Inflammatory macrophage treated with lipopolysaccharide for 1 hour (primary cell): ENCODE measurements around the gene EEF1AKMT2.
A peak's percentile ranks its signal among the peaks of the same experiment; 100 is the strongest.
"Not testable (repeated sequence)": the region's sequence is repeated elsewhere in the genome, so short reads cannot be mapped to it uniquely, and the experiment has no call there.

Experiments
- DNase-seq, 2 donors: peaks; one replicate each; pipeline ENCODE4 v3.0.0-alpha.2; 2020 to 2022

The EEF1AKMT2 gene

GRCh38 chr10:124754227-124754626 lies 37.5 kb downstream of the EEF1AKMT2 start:
- DNase-seq: no peak

GRCh38 chr10:124748953-124749645 lies 42.6 kb downstream of the EEF1AKMT2 start:
- no peak for DNase-seq

- DNase-seq: no peak
Measured at GRCh38 chr10:124748166-124748565, 43.5 kb downstream of the EEF1AKMT2 start.

GRCh38 chr10:124747745-124748144 lies 43.9 kb downstream of the EEF1AKMT2 start:
- no peak for DNase-seq

GRCh38 chr10:124746992-124747391 lies 44.7 kb downstream of the EEF1AKMT2 start:
- no peak for DNase-seq

- not testable (repeated sequence) for DNase-seq
Measured at GRCh38 chr10:124746447-124746846, 45.2 kb downstream of the EEF1AKMT2 start.

- DNase-seq: peak; percentile 45 to 73
Measured at GRCh38 chr10:124745673-124746072, 46.0 kb downstream of the EEF1AKMT2 start.

- DNase-seq: no peak
Measured at GRCh38 chr10:124745252-124745651, 46.4 kb downstream of the EEF1AKMT2 start.

GRCh38 chr10:124744102-124745050 lies 47.3 kb downstream of the EEF1AKMT2 start, which contains the start of gene FAM53B:
TSS of gene FAM53B (minus strand) at chr10:124744378. CDS start at chr10:124706713, 37,665 bp downstream.
- peak; percentile 70 to 73 for DNase-seq

GRCh38 chr10:124743191-124744101 lies 48.2 kb downstream of the EEF1AKMT2 start:
- peak; percentile 47 to 51 for DNase-seq

GRCh38 chr10:124742413-124743190 lies 49.1 kb downstream of the EEF1AKMT2 start:
- DNase-seq: no peak

GRCh38 chr10:124741922-124742412 lies 49.7 kb downstream of the EEF1AKMT2 start:
- no peak for DNase-seq

- DNase-seq: peak; percentile 62 to 89
Measured at GRCh38 chr10:124741281-124741921, 50.3 kb downstream of the EEF1AKMT2 start.

GRCh38 chr10:124740369-124741280 lies 51.1 kb downstream of the EEF1AKMT2 start:
- DNase-seq: peak; percentile 73 to 75

- no peak for DNase-seq
Measured at GRCh38 chr10:124739986-124740368, 51.7 kb downstream of the EEF1AKMT2 start.

- DNase-seq: no peak
Measured at GRCh38 chr10:124739119-124739921, 52.4 kb downstream of the EEF1AKMT2 start.

GRCh38 chr10:124738441-124738840 lies 53.2 kb downstream of the EEF1AKMT2 start:
- no peak for DNase-seq

GRCh38 chr10:124737708-124738107 lies 54.0 kb downstream of the EEF1AKMT2 start:
- no peak for DNase-seq

- DNase-seq: no peak
Measured at GRCh38 chr10:124737221-124737620, 54.5 kb downstream of the EEF1AKMT2 start.
